ENCODE results near the gene CDC42EP4.

CDC42EP4 gene

GRCh38 chr17:73269791-73270190, 42.0 kb downstream of the CDC42EP4 start:
- Histone ChIP-seq H3K4me1 (ENCODE audit: low read length) (peaks cover 12% of the 10 kb centered on the region), H3K27me3 (ENCODE audit: low read depth, low read length) (no peaks in the 10 kb centered on the region), H4K20me1 (ENCODE audit: insufficient read depth, low read length) (no peaks in the 10 kb centered on the region), H3K79me2 (ENCODE audit: low read length) (no peaks in the 10 kb centered on the region), H2AFZ (ENCODE audit: low read depth, low read length) (no peak overlapping the region), H3K36me3 (replicated peaks; ENCODE audit: low read depth, low read length) (no peaks in the 10 kb centered on the region), H3K9me3 (ENCODE audit: insufficient read depth, low read length) (no peaks in the 10 kb centered on the region), H3K9ac (ENCODE audit: low read length) (no peak overlapping the region), H3K27ac (ENCODE audit: low read length) (no peak overlapping the region), H3K4me3 (ENCODE audit: low read length) (no peak overlapping the region), H3K4me2 (ENCODE audit: low read length) (no peak overlapping the region)
- TF ChIP-seq EZH2phosphoT487 (IDR thresholded peaks at IDR 0.05; ENCODE audit: low read depth): no peak
- TF ChIP-seq CTCF (IDR thresholded peaks at IDR 0.05; ENCODE audit: low read depth, low read length): no peak

GRCh38 chr17:73269329-73269615, 42.5 kb downstream of the CDC42EP4 start:
- Histone ChIP-seq H3K4me1 (ENCODE audit: low read length) (peaks cover 12% of the 10 kb centered on the region), H3K4me2 (ENCODE audit: low read length) (no peak overlapping the region)
- no peak for TF ChIP-seq CTCF (IDR thresholded peaks at IDR 0.05; ENCODE audit: low read depth, low read length)
- no peak for TF ChIP-seq EZH2phosphoT487 (IDR thresholded peaks at IDR 0.05; ENCODE audit: low read depth)

GRCh38 chr17:73268582-73269328, 43.0 kb downstream of the CDC42EP4 start:
- Histone ChIP-seq H3K4me2 (ENCODE audit: low read length) (no peak overlapping the region), H2AFZ (ENCODE audit: low read depth, low read length) (no peak overlapping the region)

More at GRCh38 chr17:73269329-73269615, 42.5 kb downstream of the CDC42EP4 start:
- Histone ChIP-seq H3K27me3 (ENCODE audit: low read depth, low read length) (no peaks in the 10 kb centered on the region), H4K20me1 (ENCODE audit: insufficient read depth, low read length) (no peaks in the 10 kb centered on the region), H3K36me3 (replicated peaks; ENCODE audit: low read depth, low read length) (no peaks in the 10 kb centered on the region), H3K4me3 (ENCODE audit: low read length) (no peak overlapping the region), H2AFZ (ENCODE audit: low read depth, low read length) (no peak overlapping the region), H3K27ac (ENCODE audit: low read length) (no peak overlapping the region), H3K9me3 (ENCODE audit: insufficient read depth, low read length) (no peaks in the 10 kb centered on the region), H3K9ac (ENCODE audit: low read length) (no peak overlapping the region), H3K79me2 (ENCODE audit: low read length) (no peaks in the 10 kb centered on the region)

More at GRCh38 chr17:73268582-73269328, 43.0 kb downstream of the CDC42EP4 start:
- H3K4me3 ChIP-seq (ENCODE audit: low read length): no peak overlapping the region
- TF ChIP-seq EZH2phosphoT487 (IDR thresholded peaks at IDR 0.05; ENCODE audit: low read depth) (no peak), CTCF (IDR thresholded peaks at IDR 0.05; ENCODE audit: low read depth, low read length) (no peak)
- H4K20me1 ChIP-seq (ENCODE audit: insufficient read depth, low read length): no peaks in the 10 kb centered on the region
- H3K4me1 ChIP-seq (ENCODE audit: low read length): peaks cover 12% of the 10 kb centered on the region
- no peaks in the 10 kb centered on the region for H3K79me2 ChIP-seq (ENCODE audit: low read length)
- H3K9ac ChIP-seq (ENCODE audit: low read length): no peak overlapping the region
- H3K9me3 ChIP-seq (ENCODE audit: insufficient read depth, low read length): no peaks in the 10 kb centered on the region
- no peaks in the 10 kb centered on the region for H3K36me3 ChIP-seq (replicated peaks; ENCODE audit: low read depth, low read length)
- no peak overlapping the region for H3K27ac ChIP-seq (ENCODE audit: low read length)
- no peaks in the 10 kb centered on the region for H3K27me3 ChIP-seq (ENCODE audit: low read depth, low read length)
